Parathyroid adenoma (tissue), 2 donors: ENCODE data around the gene IL36B.

Source experiments
- H2AFZ ChIP-seq: fragments of 300-600 bp; sonication (generic); one replicate; pipeline ENCODE4 v1.7.0; 2017; ENCODE audit warnings: antibody characterized with exemption, mild to moderate bottlenecking
- H3K27ac ChIP-seq: fragments of 300-600 bp; sonication (generic); one replicate; pipeline ENCODE4 v1.7.0; 2017
- H3K27me3 ChIP-seq: fragments of 300-600 bp; sonication (generic); one replicate; pipeline ENCODE4 v1.7.0; 2017; ENCODE audit warnings: low read length; ENCODE audit not compliant: control insufficient read depth, insufficient read depth
- H3K36me3 ChIP-seq: fragments of 300-600 bp; sonication (generic); one replicate; pipeline ENCODE4 v1.7.0; 2017; ENCODE audit warnings: low read length; ENCODE audit not compliant: control insufficient read depth, insufficient read depth
- H3K4me1 ChIP-seq: fragments of 300-600 bp; sonication (generic); one replicate; pipeline ENCODE4 v1.7.0; 2017; ENCODE audit warnings: control low read depth
- H3K4me2 ChIP-seq: fragments of 300-600 bp; sonication (generic); one replicate; pipeline ENCODE4 v1.7.0; 2017; ENCODE audit warnings: low read length
- H3K4me3 ChIP-seq: fragments of 300-600 bp; sonication (generic); one replicate; pipeline ENCODE4 v1.7.0; 2017; ENCODE audit warnings: low read depth, low read length
- H3K79me2 ChIP-seq: fragments of 300-600 bp; sonication (generic); one replicate; pipeline ENCODE4 v1.7.0; 2017; ENCODE audit warnings: control low read depth
- H3K9ac ChIP-seq: fragments of 300-600 bp; sonication (generic); one replicate; pipeline ENCODE4 v1.7.0; 2017; ENCODE audit warnings: mild to moderate bottlenecking
- H3K9me3 ChIP-seq: fragments of 300-600 bp; sonication (generic); one replicate; pipeline ENCODE4 v1.7.0; 2017; ENCODE audit warnings: low read length; ENCODE audit not compliant: control insufficient read depth
- TF ChIP-seq, protein P1 (sequence below): fragments of 300-600 bp; sonication (generic); IDR thresholded peaks from one replicate; pipeline ENCODE4 v1.7.0; 2017; ENCODE audit warnings: antibody characterized with exemption, mild to moderate bottlenecking
- donor health status: primary hyperparathyroidism.

IL36B gene

DNA sequence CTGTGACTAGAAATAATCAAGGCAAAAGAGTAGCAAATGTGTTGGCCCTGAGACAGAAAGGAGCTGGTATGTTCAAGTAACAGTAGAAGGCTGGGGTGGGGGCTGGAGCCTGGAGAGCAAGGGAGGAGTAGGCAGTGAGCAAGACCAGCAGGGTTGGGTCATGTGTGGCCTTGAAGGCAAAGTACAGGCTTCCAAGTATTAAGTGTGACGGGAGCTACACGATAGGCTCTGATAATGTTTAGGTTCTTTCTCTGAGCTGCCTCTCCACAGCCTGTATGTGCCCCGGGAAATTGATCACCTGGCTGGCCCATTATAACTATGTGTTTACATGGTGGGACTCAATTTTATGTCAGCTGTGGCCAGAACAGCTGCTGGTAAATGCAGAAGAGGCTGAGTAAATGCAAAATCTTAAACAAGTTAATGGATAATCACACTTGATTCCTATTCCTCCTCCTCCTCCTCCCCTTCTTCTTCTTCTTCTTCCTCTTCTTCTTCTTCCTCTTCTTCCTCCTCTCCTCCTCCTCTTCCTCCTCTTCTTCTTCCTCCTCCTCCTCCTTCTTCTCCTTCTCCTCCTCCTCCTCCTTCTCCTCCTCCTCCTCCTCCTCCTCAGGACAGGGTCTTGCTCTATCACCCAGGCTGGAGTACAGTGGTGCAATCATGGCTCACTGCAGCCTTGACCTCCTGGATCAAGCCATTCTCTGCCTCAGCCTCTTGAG is 24.4 kb upstream of the IL36B start:
- no peak overlapping the region for H3K9ac ChIP-seq
- no peak overlapping the region for H2AFZ ChIP-seq
- H3K27me3 ChIP-seq, result no peaks in the 10 kb centered on the region
- no peaks in the 10 kb centered on the region for H3K9me3 ChIP-seq
- TF ChIP-seq, protein P1, sequence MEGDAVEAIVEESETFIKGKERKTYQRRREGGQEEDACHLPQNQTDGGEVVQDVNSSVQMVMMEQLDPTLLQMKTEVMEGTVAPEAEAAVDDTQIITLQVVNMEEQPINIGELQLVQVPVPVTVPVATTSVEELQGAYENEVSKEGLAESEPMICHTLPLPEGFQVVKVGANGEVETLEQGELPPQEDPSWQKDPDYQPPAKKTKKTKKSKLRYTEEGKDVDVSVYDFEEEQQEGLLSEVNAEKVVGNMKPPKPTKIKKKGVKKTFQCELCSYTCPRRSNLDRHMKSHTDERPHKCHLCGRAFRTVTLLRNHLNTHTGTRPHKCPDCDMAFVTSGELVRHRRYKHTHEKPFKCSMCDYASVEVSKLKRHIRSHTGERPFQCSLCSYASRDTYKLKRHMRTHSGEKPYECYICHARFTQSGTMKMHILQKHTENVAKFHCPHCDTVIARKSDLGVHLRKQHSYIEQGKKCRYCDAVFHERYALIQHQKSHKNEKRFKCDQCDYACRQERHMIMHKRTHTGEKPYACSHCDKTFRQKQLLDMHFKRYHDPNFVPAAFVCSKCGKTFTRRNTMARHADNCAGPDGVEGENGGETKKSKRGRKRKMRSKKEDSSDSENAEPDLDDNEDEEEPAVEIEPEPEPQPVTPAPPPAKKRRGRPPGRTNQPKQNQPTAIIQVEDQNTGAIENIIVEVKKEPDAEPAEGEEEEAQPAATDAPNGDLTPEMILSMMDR, result no peak
- H3K4me2 ChIP-seq, result no peak overlapping the region
- H3K27ac ChIP-seq, result no peak overlapping the region
- H3K4me1 ChIP-seq, result no peaks in the 10 kb centered on the region
- no peak overlapping the region for H3K4me3 ChIP-seq
- H3K79me2 ChIP-seq, result no peaks in the 10 kb centered on the region
- H3K36me3 ChIP-seq, result no peaks in the 10 kb centered on the region

DNA sequence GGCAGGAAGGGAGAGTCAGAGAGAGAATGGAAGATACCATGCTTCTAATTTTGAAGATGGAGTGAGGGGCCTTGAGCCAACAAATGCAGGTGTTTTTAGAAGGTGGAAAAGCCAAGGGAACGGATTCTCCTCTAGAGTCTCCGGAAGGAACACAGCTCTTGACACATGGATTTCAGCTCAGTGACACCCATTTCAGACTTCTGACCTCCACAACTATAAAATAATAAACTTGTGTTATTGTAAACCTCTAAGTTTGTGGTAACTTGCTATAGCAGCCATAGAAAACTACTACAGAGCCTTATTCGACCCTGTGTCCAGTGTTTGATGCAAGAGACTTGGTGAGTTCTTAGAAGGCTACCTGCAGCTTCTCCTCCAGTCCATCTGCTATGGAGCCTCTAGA is 22.9 kb upstream of the IL36B start:
- Histone ChIP-seq H3K4me2 (no peak overlapping the region), H3K9me3 (no peaks in the 10 kb centered on the region), H3K79me2 (no peaks in the 10 kb centered on the region), H3K4me1 (no peaks in the 10 kb centered on the region), H3K4me3 (no peak overlapping the region), H3K36me3 (no peaks in the 10 kb centered on the region), H3K9ac (no peak overlapping the region), H2AFZ (no peak overlapping the region), H3K27ac (no peak overlapping the region), H3K27me3 (no peaks in the 10 kb centered on the region)
- TF ChIP-seq, protein P1, result no peak

DNA sequence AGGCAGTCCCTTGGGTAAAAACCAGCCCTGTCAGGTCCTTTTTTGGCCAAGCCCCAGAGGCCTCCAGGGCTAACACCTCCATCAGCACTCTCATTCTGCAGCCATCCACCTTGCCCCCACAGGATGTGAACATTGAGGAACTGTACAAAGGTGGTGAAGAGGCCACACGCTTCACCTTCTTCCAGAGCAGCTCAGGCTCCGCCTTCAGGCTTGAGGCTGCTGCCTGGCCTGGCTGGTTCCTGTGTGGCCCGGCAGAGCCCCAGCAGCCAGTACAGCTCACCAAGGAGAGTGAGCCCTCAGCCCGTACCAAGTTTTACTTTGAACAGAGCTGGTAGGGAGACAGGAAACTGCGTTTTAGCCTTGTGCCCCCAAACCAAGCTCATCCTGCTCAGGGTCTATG is 22.4 kb upstream of the IL36B start:
- Histone ChIP-seq H3K9ac (no peak overlapping the region), H3K36me3 (no peaks in the 10 kb centered on the region), H3K9me3 (no peaks in the 10 kb centered on the region), H3K27ac (no peak overlapping the region), H3K4me3 (no peak overlapping the region), H3K4me1 (no peaks in the 10 kb centered on the region), H3K4me2 (no peak overlapping the region), H3K27me3 (no peaks in the 10 kb centered on the region), H2AFZ (no peak overlapping the region), H3K79me2 (no peaks in the 10 kb centered on the region)
- TF ChIP-seq, protein P1, result no peak

DNA sequence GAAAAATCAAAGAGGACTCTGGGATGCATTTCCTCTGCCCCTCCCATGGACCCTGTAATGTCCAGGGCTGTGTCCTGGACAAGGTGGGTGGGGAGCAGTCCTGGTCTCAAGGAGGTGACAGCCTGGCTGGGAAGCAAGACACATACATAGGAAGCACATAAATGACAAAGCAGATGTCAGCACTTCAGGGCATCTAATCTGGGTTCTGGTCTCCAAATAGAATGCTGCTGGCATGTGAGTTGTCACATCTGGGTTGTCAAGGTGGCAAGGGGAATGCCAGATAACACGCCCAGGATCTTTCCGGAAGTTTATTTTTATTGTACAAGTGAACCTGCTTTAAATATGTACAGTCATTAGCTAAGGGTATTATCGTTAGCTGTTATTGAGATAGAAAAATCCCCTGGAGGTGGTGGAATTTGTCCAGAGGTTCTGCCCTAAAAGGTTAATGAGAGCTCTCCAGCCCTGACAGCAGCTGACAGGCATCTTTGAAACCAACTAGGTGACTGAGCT is 20.7 kb upstream of the IL36B start:
- Histone ChIP-seq H2AFZ (no peak overlapping the region), H3K27ac (no peak overlapping the region), H3K4me3 (no peak overlapping the region), H3K9ac (no peak overlapping the region), H3K27me3 (no peaks in the 10 kb centered on the region), H3K4me1 (no peaks in the 10 kb centered on the region), H3K4me2 (no peak overlapping the region), H3K79me2 (no peaks in the 10 kb centered on the region), H3K9me3 (no peaks in the 10 kb centered on the region), H3K36me3 (no peaks in the 10 kb centered on the region)
- TF ChIP-seq, protein P1, result no peak

DNA sequence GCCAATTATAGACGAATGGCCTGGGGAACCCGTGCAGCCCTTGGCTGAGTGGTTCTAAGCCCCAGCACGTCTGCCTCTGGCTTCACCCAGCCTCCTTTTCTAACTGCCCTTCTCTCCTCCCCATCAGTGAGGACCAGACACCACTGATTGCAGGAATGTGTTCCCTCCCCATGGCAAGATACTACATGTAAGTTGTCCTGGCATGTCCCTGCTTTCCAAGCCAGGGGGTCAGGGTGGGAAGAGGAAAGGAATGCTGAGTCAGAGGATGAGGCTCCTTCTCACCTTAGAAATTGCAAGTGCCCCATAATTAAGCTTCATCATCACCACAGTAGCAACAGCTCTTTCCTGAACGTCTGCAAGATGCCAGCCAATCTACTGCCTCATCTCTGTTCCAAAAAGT is 19.9 kb upstream of the IL36B start:
- Histone ChIP-seq H3K9me3 (no peaks in the 10 kb centered on the region), H3K27ac (no peak overlapping the region), H2AFZ (no peak overlapping the region), H3K79me2 (no peaks in the 10 kb centered on the region), H3K27me3 (no peaks in the 10 kb centered on the region), H3K36me3 (no peaks in the 10 kb centered on the region), H3K4me3 (no peak overlapping the region), H3K4me1 (no peaks in the 10 kb centered on the region), H3K9ac (no peak overlapping the region), H3K4me2 (no peak overlapping the region)
- TF ChIP-seq, protein P1, result no peak
